ENCODE results near the gene FAM124B.

DNA sequence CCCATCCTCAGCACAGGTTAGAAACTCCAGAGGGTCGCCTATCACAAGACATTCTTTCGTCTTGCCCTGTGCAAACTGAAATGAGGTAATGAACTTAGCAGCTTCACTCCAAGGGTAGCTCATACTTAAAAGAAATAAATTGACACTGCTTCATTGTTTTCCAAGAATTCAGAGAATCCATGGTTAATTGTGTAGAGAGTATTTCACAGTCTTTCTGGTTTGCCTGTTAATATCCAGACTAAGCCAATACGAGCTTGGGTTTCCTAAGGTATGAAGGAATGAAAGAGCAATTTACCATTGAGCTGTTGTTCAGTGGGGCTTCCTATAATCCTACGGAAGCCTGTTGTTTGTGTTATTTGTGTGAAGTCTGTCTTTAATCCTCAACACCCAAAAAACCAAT lies 58.7 kb downstream of the FAM124B start:
- TF ChIP-seq, protein P1, sequence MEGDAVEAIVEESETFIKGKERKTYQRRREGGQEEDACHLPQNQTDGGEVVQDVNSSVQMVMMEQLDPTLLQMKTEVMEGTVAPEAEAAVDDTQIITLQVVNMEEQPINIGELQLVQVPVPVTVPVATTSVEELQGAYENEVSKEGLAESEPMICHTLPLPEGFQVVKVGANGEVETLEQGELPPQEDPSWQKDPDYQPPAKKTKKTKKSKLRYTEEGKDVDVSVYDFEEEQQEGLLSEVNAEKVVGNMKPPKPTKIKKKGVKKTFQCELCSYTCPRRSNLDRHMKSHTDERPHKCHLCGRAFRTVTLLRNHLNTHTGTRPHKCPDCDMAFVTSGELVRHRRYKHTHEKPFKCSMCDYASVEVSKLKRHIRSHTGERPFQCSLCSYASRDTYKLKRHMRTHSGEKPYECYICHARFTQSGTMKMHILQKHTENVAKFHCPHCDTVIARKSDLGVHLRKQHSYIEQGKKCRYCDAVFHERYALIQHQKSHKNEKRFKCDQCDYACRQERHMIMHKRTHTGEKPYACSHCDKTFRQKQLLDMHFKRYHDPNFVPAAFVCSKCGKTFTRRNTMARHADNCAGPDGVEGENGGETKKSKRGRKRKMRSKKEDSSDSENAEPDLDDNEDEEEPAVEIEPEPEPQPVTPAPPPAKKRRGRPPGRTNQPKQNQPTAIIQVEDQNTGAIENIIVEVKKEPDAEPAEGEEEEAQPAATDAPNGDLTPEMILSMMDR (IDR thresholded peaks at IDR 0.05) = no peak
- TF ChIP-seq POLR2A (IDR thresholded peaks at IDR 0.05) (no peak), POLR2AphosphoS5 (IDR thresholded peaks at IDR 0.05) (no peak)

Measured in breast epithelium (tissue), 3 donors.